Stomach (tissue), 9 donors: ENCODE measurements around the gene DNAAF1. TPM values are rescaled to one million over a fixed set of nuclear protein-coding genes. Genes with fewer than 3 reads are reported as not detected.
A peak's percentile ranks its signal among the peaks of the same experiment; 100 is the strongest.

Source experiments
- DNase-seq, 2 donors: peaks; one replicate each; pipeline versions ENCODE4 v3.0.0 to v3.0.0-alpha.2; 2013 to 2019
- H3K27ac ChIP-seq, 5 donors: fragments of 200-600 bp in 4 of 5; sonication (generic) in 4 of 5; one replicate each; pipeline ENCODE4 v1.5.1; 2013 to 2019; ENCODE audit warnings: mild to moderate bottlenecking in 1 of 5, moderate library complexity in 1 of 5
- H3K27me3 ChIP-seq, 3 donors: fragments of 200-600 bp; sonication (generic); one replicate each; pipeline ENCODE4 v1.5.1; 2017 to 2019; ENCODE audit warnings: mixed run types in 1 of 3
- H3K36me3 ChIP-seq, 4 donors: fragments of 200-600 bp; sonication (generic); 1 replicate in 3 of 4; 2 replicates in 1 of 4; pipeline ENCODE4 v1.5.1; 2016 to 2019
- H3K4me1 ChIP-seq, 4 donors: fragments of 200-600 bp; sonication (generic); one replicate each; pipeline ENCODE4 v1.5.1; 2016 to 2019
- H3K4me3 ChIP-seq, 4 donors: fragments of 200-600 bp; sonication (generic) in 3 of 4; one replicate each; pipeline ENCODE4 v1.5.1; 2016 to 2019; ENCODE audit warnings: mild to moderate bottlenecking in 1 of 4
- H3K9me3 ChIP-seq, 4 donors: fragments of 200-600 bp; sonication (generic); one replicate each; pipeline ENCODE4 v1.5.1; 2016 to 2019
- EP300 ChIP-seq: sonication (generic); formaldehyde crosslinking; IDR thresholded peaks from one replicate; pipeline ENCODE4 v1.6.1; 2017; ENCODE audit warnings: antibody characterized with exemption
- POLR2A ChIP-seq, 4 donors: fragments of 450-650 bp; IDR thresholded peaks; one replicate each; pipeline ENCODE4 v1.6.1; 2016; ENCODE audit warnings: antibody characterized with exemption in 4 of 4, control low read depth in 2 of 4, mild to moderate bottlenecking in 1 of 4, moderate library complexity in 1 of 4
- POLR2AphosphoS5 ChIP-seq, 3 donors: sonication (generic); formaldehyde crosslinking; IDR thresholded peaks; one replicate each; pipeline ENCODE4 v1.6.1; 2016; ENCODE audit warnings: antibody characterized with exemption in 3 of 3
- WGBS, 5 donors: extraction: QIAGEN DNeasy Blood & Tissue Kit in 3 of 5; methylation state at CpG; one replicate each; pipeline versions ENCODE4 v1.1.5 to v1.1.7; 2013 to 2018; 5-methylcytosine and 5-hydroxymethylcytosine counted together
- intact Hi-C: fragments of 100-400 bp; cut with DNase I; formaldehyde crosslinking; loops from one replicate; pipeline ENCODE4 v1.15.1; 2023; ENCODE audit warnings: low total_unique reads
- polyA plus RNA-seq, 3 donors: library from polyadenylated mRNA; stranded (reverse); fragments of 200-250 nt; gene quantifications; one replicate each; pipeline ENCODE4 v1.2.3, GENCODE V29; 2013
- total RNA-seq, 5 donors: library from RNA; depleted of rRNA; stranded (reverse); fragments of >200 nt; gene quantifications; one replicate each; pipeline versions ENCODE4 v1.1.0 to v1.2.3, GENCODE V29; 2014 to 2016
- TF ChIP-seq, protein P1 (sequence below), 7 experiments: fragments of 450-650 bp in 4 of 7; fragments of 200-600 bp in 3 of 7; sonication (generic) in 3 of 7; IDR thresholded peaks; one replicate each; pipeline ENCODE4 v1.5.1; 2016 to 2019; ENCODE audit warnings: antibody characterized with exemption in 7 of 7, control low read depth in 2 of 7, mild to moderate bottlenecking in 1 of 7
- donor health status: healthy with polysubstance abuse.
- donor health status: Bipolar disorder and iron deficiency.
- donor health status: healthy.

DNAAF1 gene
- total and polyA plus RNA-seq, 8 donors = 0.37 to 11.4 (median 1.4) TPM; not detected in 3

DNA sequence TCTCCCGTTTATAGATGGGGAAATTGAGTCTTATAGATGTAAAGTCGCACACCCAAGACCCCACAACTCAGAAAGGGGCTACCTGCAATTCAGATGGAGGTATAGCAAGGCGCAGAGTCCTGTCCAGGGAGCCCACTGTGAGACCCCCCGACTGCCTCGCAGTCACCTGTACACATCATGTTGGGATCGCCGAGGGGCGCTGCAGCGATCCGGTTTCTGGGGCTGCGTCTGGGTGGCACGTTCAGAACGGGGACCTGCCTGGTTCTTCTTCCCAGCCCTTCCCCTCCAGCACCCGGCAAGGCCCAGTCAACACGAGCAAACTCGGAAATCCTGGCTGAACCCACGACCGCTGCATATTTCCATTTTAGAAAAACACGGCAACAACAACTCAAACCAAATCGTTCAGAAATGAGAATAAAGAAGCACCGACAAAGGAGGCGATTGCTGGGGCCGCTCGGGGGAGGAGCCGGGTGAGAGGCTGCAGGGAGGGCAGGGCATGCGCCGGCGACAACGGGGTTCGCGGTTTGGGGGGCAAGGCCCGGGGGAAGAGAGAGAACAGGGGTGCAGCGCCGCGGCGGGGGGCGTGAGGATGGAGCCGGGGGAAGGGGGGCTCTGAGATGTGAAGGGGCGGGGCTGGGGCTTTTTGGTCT, 774 bp upstream of the DNAAF1 start:
- 1 to 2% (median 1%) methylated on average over 30 to 39 of the region's 39 CpGs for WGBS, 5 donors
- H3K4me3 ChIP-seq = peak overlapping the region; percentile 97 to 98 (median 98)
- peak; percentile 30 to 67 for DNase-seq

DNA sequence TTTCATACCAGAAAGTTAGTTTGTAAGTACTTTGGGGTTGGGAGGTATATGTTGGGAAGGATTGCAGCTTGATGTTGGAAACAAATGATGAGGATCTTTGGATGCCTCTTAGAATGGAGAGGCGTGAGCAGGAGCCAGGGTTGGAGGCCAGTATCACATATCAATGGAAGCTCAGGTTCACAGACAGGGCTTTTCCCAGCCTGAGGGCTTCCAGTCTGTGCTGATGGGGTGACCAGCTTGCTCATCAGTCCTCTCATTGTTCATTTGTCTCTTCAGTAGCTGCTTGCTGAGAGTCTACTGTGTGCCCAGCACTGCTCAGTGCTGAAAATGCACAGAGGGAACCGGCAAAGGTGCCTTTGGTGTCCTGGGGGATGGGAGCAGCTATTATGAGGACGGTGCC, 5.8 kb downstream of the DNAAF1 start:
- H3K4me1 ChIP-seq = peaks cover 0 to under 1% (median 0%) of the 10 kb centered on the region in 4 donors
- peaks cover 0 to 5% (median 0%) of the 10 kb centered on the region in 3 donors for H3K27me3 ChIP-seq
- no peak overlapping the region for H3K27ac ChIP-seq
- H3K4me3 ChIP-seq = no peak overlapping the region
- no peak for DNase-seq
- no peaks in the 10 kb centered on the region for H3K36me3 ChIP-seq
- TF ChIP-seq EP300 = no peak
- TF ChIP-seq, protein P1, sequence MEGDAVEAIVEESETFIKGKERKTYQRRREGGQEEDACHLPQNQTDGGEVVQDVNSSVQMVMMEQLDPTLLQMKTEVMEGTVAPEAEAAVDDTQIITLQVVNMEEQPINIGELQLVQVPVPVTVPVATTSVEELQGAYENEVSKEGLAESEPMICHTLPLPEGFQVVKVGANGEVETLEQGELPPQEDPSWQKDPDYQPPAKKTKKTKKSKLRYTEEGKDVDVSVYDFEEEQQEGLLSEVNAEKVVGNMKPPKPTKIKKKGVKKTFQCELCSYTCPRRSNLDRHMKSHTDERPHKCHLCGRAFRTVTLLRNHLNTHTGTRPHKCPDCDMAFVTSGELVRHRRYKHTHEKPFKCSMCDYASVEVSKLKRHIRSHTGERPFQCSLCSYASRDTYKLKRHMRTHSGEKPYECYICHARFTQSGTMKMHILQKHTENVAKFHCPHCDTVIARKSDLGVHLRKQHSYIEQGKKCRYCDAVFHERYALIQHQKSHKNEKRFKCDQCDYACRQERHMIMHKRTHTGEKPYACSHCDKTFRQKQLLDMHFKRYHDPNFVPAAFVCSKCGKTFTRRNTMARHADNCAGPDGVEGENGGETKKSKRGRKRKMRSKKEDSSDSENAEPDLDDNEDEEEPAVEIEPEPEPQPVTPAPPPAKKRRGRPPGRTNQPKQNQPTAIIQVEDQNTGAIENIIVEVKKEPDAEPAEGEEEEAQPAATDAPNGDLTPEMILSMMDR (IDR thresholded peaks at IDR 0.05) = no peak
- TF ChIP-seq POLR2A (IDR thresholded peaks at IDR 0.05) = no peak
- TF ChIP-seq POLR2AphosphoS5 (IDR thresholded peaks at IDR 0.05) = no peak
- H3K9me3 ChIP-seq = no peaks in the 10 kb centered on the region
- intact Hi-C loops = no loop called here
- WGBS, 5 donors = 75 to 87% (median 80%) methylated on average over 3 of the region's 3 CpGs

More for the DNA sequence above, 774 bp upstream of the DNAAF1 start:
- no peaks in the 10 kb centered on the region for H3K36me3 ChIP-seq
- no peaks in the 10 kb centered on the region for H3K9me3 ChIP-seq
- peaks cover 15 to 25% (median 18%) of the 10 kb centered on the region in 4 donors for H3K4me1 ChIP-seq
- peak overlapping the region; percentile 66 to 90 (median 81) for H3K27ac ChIP-seq
- H3K27me3 ChIP-seq = no peaks in the 10 kb centered on the region
- TF ChIP-seq POLR2A (IDR thresholded peaks at IDR 0.05) = no peak
- no peak for TF ChIP-seq POLR2AphosphoS5 (IDR thresholded peaks at IDR 0.05)
- no peak for TF ChIP-seq EP300
- TF ChIP-seq, protein P1 (IDR thresholded peaks at IDR 0.05) = no peak
- intact Hi-C loops = no loop called here

DNA sequence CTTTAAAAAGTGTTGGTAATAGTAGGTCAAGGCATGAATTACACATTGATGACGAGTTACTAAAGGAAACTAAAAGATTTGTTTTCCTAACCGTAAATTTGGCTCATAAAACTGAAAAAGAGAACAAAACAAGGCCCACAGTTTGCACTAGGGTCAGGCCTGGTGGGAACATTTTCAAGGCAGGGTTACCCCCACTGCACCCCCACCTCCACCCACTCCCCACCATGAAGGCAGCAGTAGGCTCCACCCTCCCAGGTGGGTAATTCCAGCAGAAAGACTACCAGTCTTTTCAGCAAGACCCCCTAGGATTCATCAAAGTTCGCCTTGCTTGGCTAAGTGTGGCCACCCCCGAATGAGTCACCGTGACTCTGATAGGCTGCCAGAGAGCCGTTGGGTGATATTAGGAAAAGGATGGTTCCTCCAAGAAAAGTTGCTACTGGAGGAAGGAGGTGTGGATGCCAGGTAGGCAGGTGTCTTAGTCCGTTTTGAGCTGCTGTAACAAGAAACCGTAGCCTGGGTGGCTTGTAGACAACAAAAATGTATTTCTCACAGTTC, 8.6 kb downstream of the DNAAF1 start:
- 58 to 68% (median 64%) methylated on average over 8 of the region's 8 CpGs for WGBS, 5 donors
- no peaks in the 10 kb centered on the region for H3K36me3 ChIP-seq
- H3K27ac ChIP-seq = no peak overlapping the region
- H3K4me1 ChIP-seq = no peaks in the 10 kb centered on the region
- no peaks in the 10 kb centered on the region for H3K9me3 ChIP-seq
- no peak overlapping the region for H3K4me3 ChIP-seq
- no peak for DNase-seq
- H3K27me3 ChIP-seq = peaks cover 0 to 20% (median 13%) of the 10 kb centered on the region in 3 donors
- intact Hi-C loops = no loop called here
- TF ChIP-seq POLR2A (IDR thresholded peaks at IDR 0.05) = no peak
- TF ChIP-seq EP300 = no peak
- TF ChIP-seq POLR2AphosphoS5 (IDR thresholded peaks at IDR 0.05) = no peak
- TF ChIP-seq, protein P1 (IDR thresholded peaks at IDR 0.05) = no peak

DNA sequence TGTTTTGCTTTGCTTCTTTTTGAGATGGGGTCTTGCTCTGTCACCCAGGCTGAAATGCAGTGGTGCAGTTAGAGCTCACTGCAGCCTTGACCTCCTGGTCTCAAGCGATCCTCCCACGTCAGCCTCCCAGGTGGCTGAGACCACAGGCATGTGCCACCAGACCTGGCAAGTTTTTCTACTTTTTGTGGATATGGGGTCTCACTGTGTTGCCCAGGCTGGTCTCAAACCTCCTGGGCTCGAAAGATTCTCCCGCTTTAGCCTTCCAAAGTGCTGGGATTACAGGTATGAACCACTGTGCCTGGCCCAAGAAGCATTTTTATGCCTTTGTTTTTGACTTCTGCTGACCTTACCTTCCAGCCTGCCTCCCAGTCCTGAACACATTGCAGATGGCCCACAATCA, 10.1 kb downstream of the DNAAF1 start:
- TF ChIP-seq POLR2A (IDR thresholded peaks at IDR 0.05) = no peak
- no peak for TF ChIP-seq EP300
- TF ChIP-seq POLR2AphosphoS5 (IDR thresholded peaks at IDR 0.05) = no peak
- TF ChIP-seq, protein P1 (IDR thresholded peaks at IDR 0.05) = no peak
- no peak overlapping the region for H3K27ac ChIP-seq
- intact Hi-C loops = no loop called here
- 94 to 96% (median 95%) methylated on average over 4 of the region's 4 CpGs for WGBS, 5 donors
- H3K4me1 ChIP-seq = no peaks in the 10 kb centered on the region
- H3K9me3 ChIP-seq = no peaks in the 10 kb centered on the region
- DNase-seq = no peak
- H3K36me3 ChIP-seq = no peaks in the 10 kb centered on the region
- H3K27me3 ChIP-seq = peaks cover 0 to 32% (median 13%) of the 10 kb centered on the region in 3 donors
- no peak overlapping the region for H3K4me3 ChIP-seq
